Heart left ventricle (tissue), 13 donors: ENCODE results near the gene MRPS35.

Experiments
- CTCF ChIP-seq, 12 donors: fragments of 200-600 bp; sonication (generic) in 4 of 12; IDR thresholded peaks; one replicate each; pipeline versions ENCODE4 v1.5.0 to v1.8.0; 2018 to 2022; ENCODE audit warnings: antibody characterized with exemption in 12 of 12, mild to moderate bottlenecking in 5 of 12
- POLR2A ChIP-seq, 2 donors: fragments of 450-650 bp; IDR thresholded peaks; one replicate each; pipeline ENCODE4 v1.6.1; 2017; ENCODE audit warnings: antibody characterized with exemption in 2 of 2, mild to moderate bottlenecking in 2 of 2, moderate library complexity in 2 of 2
- donor health status: ischemic (EF 13 %, LVEDD 7.1; RV severe dilation, severe dysfunction).
- donor health status: DM: no; HTN: yes; CAD: no.
- donor health status: DM: no; HTN: no; CAD: no.
- donor health status: ischemic (EF 25% LVEDD 6.9; RV normal size, moderate dysfunction).
- donor health status: ischemic (EF 25% LVEDD 5.7; RV mildly dilated, moderate dysfunction).
- donor health status: ischemic (EF 35%, LVEDD 5.7; RV mildly dilated, moderate dysfunction).
- donor health status: nonischemic (EF 11% LVEDD 7.7; RV severe dilation, severe dysfunction).
- donor health status: DM: yes; HTN: yes; CAD: no.
- donor health status: PGD.
- donor health status: ischemic (EF 29% LVEDD 5.4; RV normal size, mild dysfunction).
- donor health status: nonischemic (EF 23%, LVEDD 6.1; RV moderate dilation, normal function).

- TF ChIP-seq CTCF (IDR thresholded peaks at IDR 0.05) (no peak), POLR2A (IDR thresholded peaks at IDR 0.05) (no peak)
These were observed 71.0 kb downstream of the MRPS35 start for GRCh38 chr12:27781680-27782079.
